NCI-H82 (cell line): ENCODE measurements around the gene RHBDD1.

Experiments used
- DNase-seq: peaks from one replicate; lab custom pipeline; 2025; lab: John Stamatoyannopoulos, UW

RHBDD1 gene

DNA sequence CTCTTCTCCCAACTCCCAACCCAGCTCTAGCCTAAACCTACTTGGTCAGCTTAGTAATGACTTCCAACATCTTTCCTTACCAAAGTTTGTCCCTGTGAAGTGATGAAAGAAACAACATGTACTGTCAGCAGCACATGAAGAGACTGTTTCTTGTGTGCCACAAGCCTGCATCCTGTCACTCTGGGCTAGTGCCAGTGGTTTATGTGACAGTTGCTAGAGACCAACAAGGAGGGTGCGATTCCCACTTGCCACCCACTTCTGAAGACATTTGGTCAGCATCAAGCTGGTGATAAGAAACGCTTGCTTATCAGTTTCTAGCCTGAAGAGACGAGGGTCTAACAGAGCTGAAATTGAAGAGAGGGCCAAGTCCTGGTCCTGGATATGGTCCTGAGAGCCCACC lies 195.5 kb downstream of the RHBDD1 start:
- DNase-seq, result no peak

DNA sequence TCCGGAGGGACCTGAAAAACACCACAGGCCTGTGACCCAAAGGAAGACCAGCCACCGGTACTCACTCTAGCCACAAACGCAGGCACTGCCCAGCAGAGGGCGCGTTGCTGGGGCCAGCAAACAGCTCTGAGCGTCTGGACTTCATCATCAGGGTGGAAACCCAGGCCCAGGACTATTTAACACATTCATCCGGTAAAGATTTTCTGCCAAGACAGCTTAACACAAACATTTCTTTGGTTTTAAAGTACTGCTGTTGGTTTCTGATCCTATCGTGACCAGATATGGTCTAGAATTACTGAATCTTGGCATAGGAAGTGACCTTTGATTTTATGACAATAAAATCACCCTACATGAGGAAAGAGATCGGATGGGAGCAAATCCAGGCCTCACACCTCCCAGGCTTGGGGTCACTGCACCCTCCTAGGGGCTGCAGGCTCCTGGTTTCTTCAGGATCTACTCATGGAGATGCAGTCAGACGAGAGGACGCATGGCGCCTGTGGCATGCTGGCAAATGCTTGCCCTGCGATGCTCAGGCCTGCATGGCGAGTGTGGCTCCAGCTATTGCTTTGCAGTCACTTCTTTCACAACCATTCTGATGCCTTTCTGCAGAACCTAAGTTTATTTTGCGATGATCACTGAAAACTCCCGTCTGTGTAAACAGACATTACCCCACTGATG lies 197.8 kb downstream of the RHBDD1 start:
- peak; percentile 67 for DNase-seq

DNA sequence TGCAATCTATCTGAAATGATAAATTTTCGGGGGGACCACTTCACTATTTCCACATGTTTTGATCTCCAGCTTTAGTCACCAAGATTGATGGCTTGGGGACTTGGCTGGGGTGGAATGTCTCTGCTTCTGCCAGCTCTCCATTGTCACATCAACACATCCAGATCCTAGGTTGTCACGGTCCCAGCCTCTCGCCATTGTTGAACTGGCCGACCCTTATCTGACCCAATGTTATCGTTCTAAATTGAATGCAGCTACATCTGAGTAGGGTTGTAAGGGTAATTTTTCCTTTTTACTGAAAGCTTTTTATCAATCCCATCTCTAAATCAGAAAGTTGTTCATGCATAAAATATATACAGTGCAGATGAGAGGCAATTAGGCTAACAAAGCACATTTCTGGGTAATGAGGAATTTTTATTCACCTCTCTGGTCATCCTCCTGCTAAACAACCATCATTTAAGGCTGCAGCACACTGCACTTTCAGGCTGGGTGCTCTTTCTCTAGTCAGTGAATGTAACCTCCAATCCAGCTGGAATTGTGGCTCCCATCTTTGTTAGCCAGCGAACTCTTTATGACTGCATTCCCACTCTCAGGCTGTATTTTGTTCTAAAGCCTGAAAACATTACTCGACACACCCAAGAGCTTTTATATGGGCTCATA lies 200.0 kb downstream of the RHBDD1 start:
- DNase-seq, result no peak

DNA sequence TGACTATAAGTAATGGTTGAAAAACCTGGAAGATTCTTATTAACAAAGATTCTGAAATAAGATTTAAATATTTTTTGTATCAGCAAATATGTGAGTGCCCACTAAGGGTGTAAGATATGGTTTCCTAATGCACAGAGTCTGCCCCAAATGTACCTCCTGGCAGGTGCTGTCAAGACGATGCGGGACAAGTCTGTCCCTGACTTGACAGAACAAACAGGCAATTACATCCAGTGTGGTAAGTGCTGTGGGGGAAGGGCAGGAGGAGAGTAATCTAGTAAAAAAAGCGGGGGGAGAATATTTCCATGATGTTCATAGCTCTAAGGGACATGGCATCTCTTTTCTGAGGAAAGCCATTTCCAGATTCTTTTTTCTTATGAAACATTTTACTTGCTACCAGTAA lies 200.7 kb downstream of the RHBDD1 start:
- no peak for DNase-seq

DNA sequence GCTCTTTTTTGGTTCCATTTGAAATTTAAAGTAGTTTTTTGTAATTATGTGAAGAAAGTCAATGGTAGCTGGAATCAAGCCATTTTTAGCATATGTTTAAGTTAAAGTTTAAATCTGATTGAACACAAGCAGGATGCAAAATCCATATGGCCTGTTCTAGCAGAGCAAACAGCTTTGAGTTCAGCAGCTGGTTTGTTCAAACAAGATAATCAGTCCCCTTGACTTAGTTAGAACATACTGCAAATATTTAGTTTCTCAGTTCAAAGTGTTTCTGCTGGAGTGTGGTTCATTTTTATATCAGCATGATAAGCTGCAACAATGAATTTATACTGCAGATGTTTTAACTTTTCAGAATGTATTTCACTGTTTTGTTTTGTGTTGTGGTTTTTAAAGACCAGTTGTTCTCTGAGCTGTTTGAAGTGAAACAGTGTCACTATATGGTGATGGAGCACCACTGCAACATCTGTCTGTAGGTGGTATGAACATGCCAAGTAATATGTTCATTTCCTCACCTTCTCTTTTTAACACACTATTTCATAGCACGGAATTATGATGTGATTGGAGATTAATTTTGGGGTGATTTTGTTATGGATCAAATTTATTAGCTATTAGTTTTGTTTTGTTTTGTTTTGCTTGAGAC lies 202.8 kb downstream of the RHBDD1 start:
- DNase-seq, result no peak

DNA sequence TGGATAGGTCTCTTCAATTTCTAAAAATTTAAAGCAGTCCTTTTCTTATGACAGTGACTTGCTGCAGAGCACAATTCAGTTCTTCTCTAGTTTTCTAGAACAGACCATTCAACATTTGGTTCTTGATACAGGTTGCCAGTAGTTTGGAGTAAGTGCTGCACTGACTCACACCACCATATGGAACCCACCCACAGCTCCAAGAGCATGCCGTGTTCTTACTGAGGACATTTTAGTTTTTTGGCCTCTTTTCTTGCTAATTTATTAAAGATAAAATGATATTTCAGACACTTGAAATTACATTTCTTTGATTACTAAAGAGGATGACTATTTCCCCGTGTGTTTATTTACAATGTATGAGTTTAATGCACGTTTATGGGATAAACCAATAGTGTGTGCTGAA lies 208.1 kb downstream of the RHBDD1 start:
- no peak for DNase-seq
